K562 (cell line): ENCODE results near the gene AMZ2. TPM values are rescaled to one million over a fixed set of nuclear protein-coding genes. Genes with fewer than 3 reads are reported as not detected.

Source experiments
- ATF1 ChIP-seq, 2 experiments: fragments of 450-650 bp in 1 of 2; IDR thresholded peaks; 2 replicates each; pipeline ENCODE4 v1.6.1; 2016; ENCODE audit warnings: missing compliant biosample characterization in 1 of 2, missing genetic modification characterization in 1 of 2
- DDX20 ChIP-seq: fragments of 450-650 bp; IDR thresholded peaks from 2 replicates; pipeline ENCODE4 v1.6.1; 2016; ENCODE audit warnings: missing genetic modification characterization, low read depth, mild to moderate bottlenecking, missing compliant biosample characterization, moderate library complexity
- FUS ChIP-seq: fragments of 200-400 bp; formaldehyde crosslinking; optimal IDR thresholded peaks from 2 replicates; pipeline ENCODE3; 2017; ENCODE audit warnings: low read depth, low read length
- HDAC2 ChIP-seq: fragments of 450-650 bp; IDR thresholded peaks from 2 replicates; pipeline ENCODE4 v1.6.1; 2016; ENCODE audit warnings: mild to moderate bottlenecking
- HES1 ChIP-seq: fragments of 450-650 bp; IDR thresholded peaks from 2 replicates; pipeline ENCODE4 v1.6.1; 2016; ENCODE audit warnings: low read depth, mild to moderate bottlenecking, moderate library complexity
- LEF1 ChIP-seq: fragments of 450-650 bp; IDR thresholded peaks from 2 replicates; pipeline ENCODE4 v1.6.1; 2016; ENCODE audit warnings: mild to moderate bottlenecking
- NFIC ChIP-seq: fragments of 450-650 bp; IDR thresholded peaks from 2 replicates; pipeline ENCODE4 v1.6.1; 2017; ENCODE audit warnings: mild to moderate bottlenecking, inconsistent platforms
- NONO ChIP-seq, 2 experiments: fragments of 200-400 bp in 1 of 2; fragments of 450-650 bp in 1 of 2; formaldehyde crosslinking in 1 of 2; IDR thresholded peaks; 2 replicates each; pipeline ENCODE4 v1.6.1; 2017; ENCODE audit warnings: low read depth in 2 of 2, mild to moderate bottlenecking in 2 of 2, moderate library complexity in 2 of 2, low read length in 1 of 2
- NR2C2 ChIP-seq, 2 experiments: fragments of 200-800 bp in 1 of 2; sonication (Bioruptor generic) in 1 of 2; sonication (generic) in 1 of 2; formaldehyde crosslinking in 1 of 2; IDR thresholded peaks; 2 replicates each; pipeline versions ENCODE4 v1.6.1 to v1.8.0; 2016 to 2022; ENCODE audit warnings: mild to moderate bottlenecking in 1 of 2, missing compliant biosample characterization in 1 of 2, missing genetic modification characterization in 1 of 2, missing genetic modification reagents in 1 of 2
- NRF1 ChIP-seq, 2 experiments: fragments of 450-650 bp; IDR thresholded peaks in 1 of 2; conservative IDR thresholded peaks in 1 of 2; 2 replicates each; pipeline ENCODE4 v1.6.1; 2014; ENCODE audit warnings: mild to moderate bottlenecking in 2 of 2
- RBM17 ChIP-seq: fragments of 200-400 bp; formaldehyde crosslinking; IDR thresholded peaks from 2 replicates; pipeline ENCODE4 v1.6.1; 2017; ENCODE audit warnings: low read depth, mild to moderate bottlenecking, low read length, borderline replicate concordance
- ZNF551 ChIP-seq: fragments of 250-450 bp; sonication (Bioruptor Pico); IDR thresholded peaks from 2 replicates; pipeline ENCODE4 v1.5.0; 2021; ENCODE audit warnings: mild to moderate bottlenecking, moderate library complexity
- ZNF639 ChIP-seq, 2 experiments: fragments of 200-800 bp in 1 of 2; sonication (Bioruptor generic) in 1 of 2; sonication (generic) in 1 of 2; formaldehyde crosslinking in 1 of 2; IDR thresholded peaks in 1 of 2; conservative IDR thresholded peaks in 1 of 2; 2 replicates each; pipeline versions ENCODE4 v1.5.0 to v1.6.1; 2016 to 2020; ENCODE audit warnings: missing compliant biosample characterization in 1 of 2, missing genetic modification characterization in 1 of 2, missing genetic modification reagents in 1 of 2
- ZSCAN32 ChIP-seq: fragments of 450-650 bp; formaldehyde crosslinking; IDR thresholded peaks from 2 replicates; pipeline ENCODE4 v1.4.0; 2020; ENCODE audit warnings: mild to moderate bottlenecking, moderate library complexity
- polyA plus RNA-seq, 8 experiments: library from polyadenylated mRNA; depleted of rRNA in 4 of 8; stranded (reverse) in 5 of 8; unstranded in 3 of 8; fragments of >200 nt; fragmentation: Nextera tagmentation in 2 of 8; fragmentation: Illumina TruSeq in 1 of 8; extraction: Ambion mirVana in 2 of 8; extraction: Trizol in 1 of 8; gene quantifications; 2 replicates each; pipeline versions ENCODE4 v1.2.1 to v1.2.3, GENCODE V29; 2011 to 2014; ENCODE audit warnings: inconsistent platforms in 1 of 8, missing spikeins in 1 of 8
- total RNA-seq, 7 experiments: library from RNA; depleted of rRNA in 6 of 7; stranded (reverse); fragments of >200 nt in 6 of 7; fragmentation: Illumina TruSeq in 2 of 7; extraction: Trizol in 2 of 7; gene quantifications; 2 replicates each; pipeline versions ENCODE4 v1.2.1 to v1.2.3, GENCODE V29; 2011 to 2021; ENCODE audit warnings: low replicate concordance in 1 of 7
- TF ChIP-seq, protein P1 (sequence below): fragments of 200-800 bp; sonication (Bioruptor generic); IDR thresholded peaks from 2 replicates; pipeline ENCODE4 v1.6.1; 2017; ENCODE audit warnings: missing genetic modification characterization, missing compliant biosample characterization
- TF ChIP-seq, protein P2 (sequence below): fragments of 450-650 bp; IDR thresholded peaks from 2 replicates; pipeline ENCODE4 v1.6.1; 2014; ENCODE audit warnings: low read depth, mild to moderate bottlenecking, moderate library complexity, borderline replicate concordance
- TF ChIP-seq, protein P3 (sequence below): fragments of 450-650 bp; IDR thresholded peaks from 2 replicates; pipeline ENCODE4 v1.7.1; 2018; ENCODE audit warnings: mild to moderate bottlenecking, low read depth; ENCODE audit not compliant: partially characterized antibody

Gene AMZ2
- total and polyA plus RNA-seq, 9 of the 15 experiments (the other 6 are each of a cell fraction or from before 2014, with no cell fraction given) = 22.6 to 92.2 (median 52.6) TPM

- TF ChIP-seq ZNF551 (CRISPR knock-in tag) = no peak
- peak; percentile 37; the same call in 1 of the 2 replicates for TF ChIP-seq LEF1
- TF ChIP-seq ZNF639 (CRISPR knock-in tag; conservative IDR thresholded peaks at IDR 0.05 in 1 of 2, IDR thresholded peaks at IDR 0.05 in 1 of 2) = peak in 1 of 2 experiments; percentile 43; a peak in 1 of 4 replicates
- no peak for TF ChIP-seq HES1
- TF ChIP-seq RBM17 = no peak
- no peak for TF ChIP-seq ATF1 (CRISPR knock-in tag; IDR thresholded peaks at IDR 0.05)
- no peak for TF ChIP-seq ATF1 (tag; IDR thresholded peaks at IDR 0.05)
- TF ChIP-seq, protein P1, sequence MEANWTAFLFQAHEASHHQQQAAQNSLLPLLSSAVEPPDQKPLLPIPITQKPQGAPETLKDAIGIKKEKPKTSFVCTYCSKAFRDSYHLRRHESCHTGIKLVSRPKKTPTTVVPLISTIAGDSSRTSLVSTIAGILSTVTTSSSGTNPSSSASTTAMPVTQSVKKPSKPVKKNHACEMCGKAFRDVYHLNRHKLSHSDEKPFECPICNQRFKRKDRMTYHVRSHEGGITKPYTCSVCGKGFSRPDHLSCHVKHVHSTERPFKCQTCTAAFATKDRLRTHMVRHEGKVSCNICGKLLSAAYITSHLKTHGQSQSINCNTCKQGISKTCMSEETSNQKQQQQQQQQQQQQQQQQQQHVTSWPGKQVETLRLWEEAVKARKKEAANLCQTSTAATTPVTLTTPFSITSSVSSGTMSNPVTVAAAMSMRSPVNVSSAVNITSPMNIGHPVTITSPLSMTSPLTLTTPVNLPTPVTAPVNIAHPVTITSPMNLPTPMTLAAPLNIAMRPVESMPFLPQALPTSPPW (CRISPR knock-in tag) = peak; percentile 82
- TF ChIP-seq NR2C2 (CRISPR knock-in tag; IDR thresholded peaks at IDR 0.05) = 0 out of 2 replicates have a peak, but pooled peaks have one; percentile 26
- TF ChIP-seq NR2C2 (tag; IDR thresholded peaks at IDR 0.05) = peak; percentile 67
- no peak for TF ChIP-seq NRF1 (conservative IDR thresholded peaks at IDR 0.05 in 1 of 2, IDR thresholded peaks at IDR 0.05 in 1 of 2)
- peak; percentile 14 for TF ChIP-seq FUS
- TF ChIP-seq, protein P2, sequence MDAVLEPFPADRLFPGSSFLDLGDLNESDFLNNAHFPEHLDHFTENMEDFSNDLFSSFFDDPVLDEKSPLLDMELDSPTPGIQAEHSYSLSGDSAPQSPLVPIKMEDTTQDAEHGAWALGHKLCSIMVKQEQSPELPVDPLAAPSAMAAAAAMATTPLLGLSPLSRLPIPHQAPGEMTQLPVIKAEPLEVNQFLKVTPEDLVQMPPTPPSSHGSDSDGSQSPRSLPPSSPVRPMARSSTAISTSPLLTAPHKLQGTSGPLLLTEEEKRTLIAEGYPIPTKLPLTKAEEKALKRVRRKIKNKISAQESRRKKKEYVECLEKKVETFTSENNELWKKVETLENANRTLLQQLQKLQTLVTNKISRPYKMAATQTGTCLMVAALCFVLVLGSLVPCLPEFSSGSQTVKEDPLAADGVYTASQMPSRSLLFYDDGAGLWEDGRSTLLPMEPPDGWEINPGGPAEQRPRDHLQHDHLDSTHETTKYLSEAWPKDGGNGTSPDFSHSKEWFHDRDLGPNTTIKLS = peak; percentile 63; the same call in 1 of the 2 replicates
- TF ChIP-seq, protein P3, sequence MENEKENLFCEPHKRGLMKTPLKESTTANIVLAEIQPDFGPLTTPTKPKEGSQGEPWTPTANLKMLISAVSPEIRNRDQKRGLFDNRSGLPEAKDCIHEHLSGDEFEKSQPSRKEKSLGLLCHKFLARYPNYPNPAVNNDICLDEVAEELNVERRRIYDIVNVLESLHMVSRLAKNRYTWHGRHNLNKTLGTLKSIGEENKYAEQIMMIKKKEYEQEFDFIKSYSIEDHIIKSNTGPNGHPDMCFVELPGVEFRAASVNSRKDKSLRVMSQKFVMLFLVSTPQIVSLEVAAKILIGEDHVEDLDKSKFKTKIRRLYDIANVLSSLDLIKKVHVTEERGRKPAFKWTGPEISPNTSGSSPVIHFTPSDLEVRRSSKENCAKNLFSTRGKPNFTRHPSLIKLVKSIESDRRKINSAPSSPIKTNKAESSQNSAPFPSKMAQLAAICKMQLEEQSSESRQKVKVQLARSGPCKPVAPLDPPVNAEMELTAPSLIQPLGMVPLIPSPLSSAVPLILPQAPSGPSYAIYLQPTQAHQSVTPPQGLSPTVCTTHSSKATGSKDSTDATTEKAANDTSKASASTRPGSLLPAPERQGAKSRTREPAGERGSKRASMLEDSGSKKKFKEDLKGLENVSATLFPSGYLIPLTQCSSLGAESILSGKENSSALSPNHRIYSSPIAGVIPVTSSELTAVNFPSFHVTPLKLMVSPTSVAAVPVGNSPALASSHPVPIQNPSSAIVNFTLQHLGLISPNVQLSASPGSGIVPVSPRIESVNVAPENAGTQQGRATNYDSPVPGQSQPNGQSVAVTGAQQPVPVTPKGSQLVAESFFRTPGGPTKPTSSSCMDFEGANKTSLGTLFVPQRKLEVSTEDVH = no peak
- TF ChIP-seq ZSCAN32 = no peak
- 0 out of 2 replicates have a peak, but pooled peaks have one; percentile 13 for TF ChIP-seq HDAC2
- TF ChIP-seq NFIC = no peak; the same call in 1 of the 2 replicates
- TF ChIP-seq DDX20 (tag) = no peak
- peak in 1 of 2 experiments; percentile 41; a peak in 3 of 4 replicates for TF ChIP-seq NONO (IDR thresholded peaks at IDR 0.05; ENCODE audit: low read depth in 2 of 2, low read length in 1 of 2)
These were observed 43.4 kb downstream of the AMZ2 start, which contains the start of the genes ARSG and SLC16A6 (continued) for GRCh38 chr17:68290955-68291835.
